GM12891 (cell line): ENCODE results near the gene ATG5.

Experiments
- POLR2A ChIP-seq: IDR thresholded peaks from 2 replicates; pipeline ENCODE4 v1.6.1; 2011; ENCODE audit warnings: low read depth, low read length, control low read depth
- POLR2AphosphoS5 ChIP-seq: IDR thresholded peaks from 2 replicates; pipeline ENCODE4 v1.6.1; 2011; ENCODE audit warnings: low read depth, low read length, control low read depth
- SPI1 ChIP-seq: IDR thresholded peaks from 2 replicates; pipeline ENCODE4 v1.6.1; 2011; ENCODE audit warnings: low read depth, low read length, control low read depth
- TAF1 ChIP-seq: IDR thresholded peaks from 2 replicates; pipeline ENCODE4 v1.6.1; 2011; ENCODE audit warnings: low read depth, low read length, control low read depth

DNA sequence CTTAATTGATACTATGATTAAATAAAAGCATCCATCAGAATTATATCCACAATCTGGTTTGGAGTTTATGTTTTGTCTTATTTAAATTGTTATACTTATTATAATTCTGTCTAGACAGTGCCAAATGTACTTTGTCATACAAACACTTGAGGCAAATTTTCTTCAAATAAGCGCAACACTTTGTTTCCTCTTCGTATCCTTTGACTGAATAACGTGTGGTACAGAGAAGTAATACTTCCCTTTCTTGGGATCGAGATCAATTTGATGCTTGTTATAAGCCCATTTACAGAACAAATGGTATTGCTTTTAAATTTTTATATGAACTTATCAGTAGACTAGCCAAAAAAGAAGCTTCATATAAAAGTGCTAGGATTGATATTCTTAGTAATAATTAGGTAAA, 111.0 kb downstream of the ATG5 start:
- TF ChIP-seq POLR2A (no peak), POLR2AphosphoS5 (no peak), TAF1 (no peak), SPI1 (no peak)
